Coronary artery (tissue), 2 donors: ENCODE measurements around the gene LENG8.

Experiments used
- DNase-seq: peaks from one replicate; pipeline ENCODE4 v3.0.0-alpha.2; 2017; ENCODE audit warnings: low spot score
- H3K27ac ChIP-seq, 2 donors: fragments of 200-600 bp; sonication (generic); one replicate each; pipeline ENCODE4 v1.5.1; 2016 to 2019
- H3K4me3 ChIP-seq: fragments of 200-600 bp; sonication (generic); 2 replicates; pipeline ENCODE4 v1.5.1; 2016; ENCODE audit warnings: mild to moderate bottlenecking, moderate library complexity
- TF ChIP-seq, protein P1 (sequence below): fragments of 200-600 bp; sonication (generic); IDR thresholded peaks from one replicate; pipeline ENCODE4 v1.5.1; 2019; ENCODE audit warnings: antibody characterized with exemption

Gene LENG8

DNA sequence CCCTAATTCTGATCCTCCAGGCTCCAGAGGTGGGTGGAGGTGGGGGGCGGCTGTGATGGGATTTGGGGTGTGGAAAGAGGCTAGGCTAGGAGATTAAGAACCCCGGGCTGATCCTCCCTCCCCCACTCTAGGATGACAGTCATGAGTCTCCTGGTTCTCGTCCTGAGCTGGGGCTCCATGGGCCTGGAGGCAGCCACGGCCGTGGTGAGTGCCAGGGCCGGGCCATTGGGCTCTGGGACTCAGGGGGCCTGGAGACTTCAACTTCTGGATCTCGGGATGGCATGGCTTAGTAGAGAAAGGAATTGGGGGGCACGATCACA is 19.9 kb upstream of the LENG8 start:
- DNase-seq: no peak
- Histone ChIP-seq H3K4me3 (no peak overlapping the region), H3K27ac (no peak overlapping the region)
- TF ChIP-seq, protein P1, sequence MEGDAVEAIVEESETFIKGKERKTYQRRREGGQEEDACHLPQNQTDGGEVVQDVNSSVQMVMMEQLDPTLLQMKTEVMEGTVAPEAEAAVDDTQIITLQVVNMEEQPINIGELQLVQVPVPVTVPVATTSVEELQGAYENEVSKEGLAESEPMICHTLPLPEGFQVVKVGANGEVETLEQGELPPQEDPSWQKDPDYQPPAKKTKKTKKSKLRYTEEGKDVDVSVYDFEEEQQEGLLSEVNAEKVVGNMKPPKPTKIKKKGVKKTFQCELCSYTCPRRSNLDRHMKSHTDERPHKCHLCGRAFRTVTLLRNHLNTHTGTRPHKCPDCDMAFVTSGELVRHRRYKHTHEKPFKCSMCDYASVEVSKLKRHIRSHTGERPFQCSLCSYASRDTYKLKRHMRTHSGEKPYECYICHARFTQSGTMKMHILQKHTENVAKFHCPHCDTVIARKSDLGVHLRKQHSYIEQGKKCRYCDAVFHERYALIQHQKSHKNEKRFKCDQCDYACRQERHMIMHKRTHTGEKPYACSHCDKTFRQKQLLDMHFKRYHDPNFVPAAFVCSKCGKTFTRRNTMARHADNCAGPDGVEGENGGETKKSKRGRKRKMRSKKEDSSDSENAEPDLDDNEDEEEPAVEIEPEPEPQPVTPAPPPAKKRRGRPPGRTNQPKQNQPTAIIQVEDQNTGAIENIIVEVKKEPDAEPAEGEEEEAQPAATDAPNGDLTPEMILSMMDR: no peak

DNA sequence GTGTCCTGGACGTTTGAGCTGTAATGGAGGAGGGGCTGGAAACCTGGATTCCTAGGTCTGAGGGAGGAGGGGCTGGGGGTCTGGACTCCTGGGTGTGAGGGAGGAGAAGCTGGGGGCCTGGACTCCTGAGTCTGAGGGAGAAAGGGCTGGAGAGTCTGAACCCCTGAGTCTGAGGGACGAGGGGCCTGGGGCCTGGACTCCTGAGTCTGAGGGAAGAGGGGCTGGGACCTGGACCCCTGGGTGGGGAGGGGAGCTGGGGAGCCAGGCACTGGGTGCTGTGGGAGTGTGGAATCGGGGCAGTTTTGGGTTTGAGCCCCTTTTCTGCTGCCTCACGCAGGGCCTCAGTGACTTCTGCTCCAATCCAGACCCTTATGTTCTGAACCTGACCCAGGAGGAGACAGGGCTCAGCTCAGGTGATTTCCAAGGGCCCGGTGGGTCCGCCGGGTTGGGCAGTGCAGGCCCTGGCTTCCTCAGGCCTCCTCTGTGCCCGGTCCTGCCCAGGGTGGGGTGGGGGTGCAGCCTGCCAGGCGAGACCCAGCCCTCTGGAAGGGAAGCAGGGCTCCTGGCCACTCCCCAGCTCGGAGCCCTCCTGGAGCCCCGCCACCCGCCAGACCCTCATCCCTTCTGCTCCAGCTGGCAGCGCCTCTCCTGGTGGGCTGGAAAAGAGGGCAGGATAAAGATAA is 19.3 kb upstream of the LENG8 start:
- no peak overlapping the region for H3K4me3 ChIP-seq
- TF ChIP-seq, protein P1: no peak
- H3K27ac ChIP-seq: no peak overlapping the region
- no peak for DNase-seq

DNA sequence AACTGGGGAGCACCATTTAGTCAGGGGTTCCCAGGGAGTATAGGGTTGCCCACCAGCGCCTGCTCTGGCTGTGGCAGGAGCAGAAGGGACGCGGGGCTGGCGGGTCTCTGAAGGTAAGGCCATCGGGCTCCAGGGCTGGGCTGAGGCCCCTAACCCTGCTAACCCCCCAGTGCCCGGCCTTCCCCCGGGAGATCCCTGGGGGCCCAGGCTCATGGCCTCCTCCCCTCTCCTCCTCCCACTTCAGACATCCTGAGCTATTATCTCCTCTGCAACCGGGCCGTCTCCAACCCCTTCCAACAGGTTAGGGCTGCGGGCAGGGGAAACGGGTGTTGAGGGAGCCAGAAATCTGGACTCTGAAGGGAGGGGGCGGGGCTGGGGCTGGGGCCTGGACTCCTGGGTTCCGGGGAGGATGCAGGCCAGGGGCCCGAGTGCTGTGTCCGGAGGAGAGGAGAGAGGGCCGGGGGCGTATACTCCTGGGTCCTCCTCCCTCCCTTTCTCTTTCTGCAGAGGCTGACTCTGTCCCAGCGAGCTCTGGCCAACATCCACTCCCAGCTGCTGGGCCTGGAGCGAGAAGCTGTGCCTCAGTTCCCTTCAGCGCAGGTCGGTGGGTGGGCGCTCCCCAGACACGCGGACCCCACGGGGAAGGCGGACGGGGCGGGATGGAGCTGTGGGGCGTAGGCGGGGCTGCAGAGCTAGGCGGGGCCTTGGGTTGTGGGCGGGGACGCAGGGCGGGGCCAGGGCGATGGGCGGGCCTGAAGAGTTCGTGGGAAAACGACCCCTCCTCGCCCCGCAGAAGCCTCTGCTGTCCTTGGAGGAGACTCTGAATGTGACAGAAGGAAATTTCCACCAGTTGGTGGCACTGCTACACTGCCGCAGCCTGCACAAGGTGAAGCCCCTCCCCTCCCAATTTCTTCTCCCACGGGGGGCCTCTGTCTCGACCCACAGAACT is 18.4 kb upstream of the LENG8 start:
- H3K4me3 ChIP-seq: peak overlapping the region; percentile 53
- H3K27ac ChIP-seq: no peak overlapping the region
- DNase-seq: no peak

DNA sequence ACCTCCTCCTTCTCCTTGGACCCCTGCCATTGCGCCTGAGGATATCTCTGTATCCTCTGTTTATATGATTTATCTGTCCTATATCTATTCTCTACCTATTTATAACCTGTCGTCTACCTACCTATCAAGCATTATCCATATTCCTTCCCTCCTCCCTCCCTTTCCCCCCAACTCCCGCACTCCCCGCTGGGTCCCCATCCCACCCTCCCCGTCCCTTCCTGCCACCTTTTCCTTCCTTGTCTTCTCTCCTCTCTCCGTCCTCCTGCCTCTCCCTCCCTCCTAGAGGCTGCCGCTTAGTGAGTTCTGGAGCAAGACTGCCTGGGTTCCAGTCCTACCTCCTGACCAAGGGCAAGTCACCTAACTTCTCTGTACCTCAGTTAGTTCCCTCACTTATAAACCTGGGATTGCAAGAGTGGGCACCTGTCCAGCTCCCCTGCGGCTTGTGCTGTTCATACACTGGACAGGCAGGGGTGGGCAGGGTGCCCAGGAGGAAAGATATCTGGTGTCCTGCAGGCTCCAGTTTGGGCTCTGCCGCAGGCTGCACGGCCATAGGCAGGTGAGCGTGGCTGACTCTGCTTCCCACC is 17.7 kb upstream of the LENG8 start:
- Histone ChIP-seq H3K4me3 (peak overlapping the region; percentile 53), H3K27ac (no peak overlapping the region)
- DNase-seq: no peak
- TF ChIP-seq, protein P1: no peak

More for the DNA sequence above, 18.4 kb upstream of the LENG8 start:
- TF ChIP-seq, protein P1: no peak

DNA sequence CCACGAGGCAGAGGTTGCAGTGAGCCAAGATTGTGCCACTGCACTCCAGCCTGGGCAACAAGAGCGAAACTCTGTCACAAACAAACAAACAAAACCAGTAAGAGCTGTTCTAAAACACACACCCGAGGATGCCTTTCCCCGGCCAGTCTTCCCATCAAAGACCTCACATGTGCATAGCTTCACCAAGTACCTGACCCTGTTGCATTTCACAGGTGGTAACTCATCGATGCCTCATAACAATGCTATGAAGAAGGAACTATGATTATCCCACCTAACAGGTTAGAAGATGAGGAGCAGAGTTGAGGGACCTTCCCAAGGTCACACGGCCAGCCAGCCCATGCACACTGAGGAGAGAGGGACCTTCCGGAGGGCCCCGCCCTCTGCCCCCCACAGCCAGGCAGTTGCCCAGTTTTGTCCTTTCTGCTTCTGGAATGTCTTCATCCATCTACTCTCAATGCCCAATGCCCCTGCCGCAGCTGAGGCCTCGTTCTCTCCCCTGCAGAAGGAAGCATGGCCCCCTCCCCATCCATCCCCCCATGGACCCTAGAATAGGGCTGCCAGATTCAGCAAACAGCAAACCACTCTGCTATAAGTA is 16.8 kb upstream of the LENG8 start:
- H3K27ac ChIP-seq: no peak overlapping the region

DNA sequence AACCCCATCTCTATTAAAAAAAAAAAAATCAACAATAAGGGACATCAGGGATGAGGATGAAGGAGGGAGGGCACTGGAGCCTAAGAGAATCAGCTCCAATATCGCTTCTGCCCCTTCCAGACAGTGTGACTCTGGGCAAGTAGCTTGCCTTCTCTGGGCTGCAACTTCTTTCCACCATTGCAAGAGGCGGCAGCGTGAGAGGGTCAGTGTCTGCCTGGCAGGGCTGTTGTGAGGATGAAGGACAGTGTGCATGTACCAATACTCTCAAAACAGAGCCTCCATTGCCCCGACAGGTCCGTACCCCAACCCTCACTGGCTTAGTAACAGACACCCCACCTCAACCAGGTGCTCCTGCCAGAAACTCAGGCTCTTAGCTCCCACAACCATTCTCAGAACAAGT is 15.3 kb upstream of the LENG8 start:
- H3K27ac ChIP-seq: no peak overlapping the region
- H3K4me3 ChIP-seq: no peak overlapping the region
- no peak for DNase-seq
- TF ChIP-seq, protein P1: no peak

More for the DNA sequence above, 16.8 kb upstream of the LENG8 start:
- H3K4me3 ChIP-seq: no peak overlapping the region
- TF ChIP-seq, protein P1: no peak
- no peak for DNase-seq
